GM18909 (cell line): ENCODE results near the gene CAMLG.
"Not testable (repeated sequence)": the region's sequence is repeated elsewhere in the genome, so short reads cannot be mapped to it uniquely, and the experiment has no call there.

ENCODE experiments used
- ATAC-seq: cut with Tn5 transposase; IDR thresholded peaks from one replicate; pipeline ENCODE4 v1.9.1; 2021; ENCODE audit warnings: mild to moderate bottlenecking; ENCODE audit not compliant: unreplicated experiment, poor library complexity

The CAMLG gene

DNA sequence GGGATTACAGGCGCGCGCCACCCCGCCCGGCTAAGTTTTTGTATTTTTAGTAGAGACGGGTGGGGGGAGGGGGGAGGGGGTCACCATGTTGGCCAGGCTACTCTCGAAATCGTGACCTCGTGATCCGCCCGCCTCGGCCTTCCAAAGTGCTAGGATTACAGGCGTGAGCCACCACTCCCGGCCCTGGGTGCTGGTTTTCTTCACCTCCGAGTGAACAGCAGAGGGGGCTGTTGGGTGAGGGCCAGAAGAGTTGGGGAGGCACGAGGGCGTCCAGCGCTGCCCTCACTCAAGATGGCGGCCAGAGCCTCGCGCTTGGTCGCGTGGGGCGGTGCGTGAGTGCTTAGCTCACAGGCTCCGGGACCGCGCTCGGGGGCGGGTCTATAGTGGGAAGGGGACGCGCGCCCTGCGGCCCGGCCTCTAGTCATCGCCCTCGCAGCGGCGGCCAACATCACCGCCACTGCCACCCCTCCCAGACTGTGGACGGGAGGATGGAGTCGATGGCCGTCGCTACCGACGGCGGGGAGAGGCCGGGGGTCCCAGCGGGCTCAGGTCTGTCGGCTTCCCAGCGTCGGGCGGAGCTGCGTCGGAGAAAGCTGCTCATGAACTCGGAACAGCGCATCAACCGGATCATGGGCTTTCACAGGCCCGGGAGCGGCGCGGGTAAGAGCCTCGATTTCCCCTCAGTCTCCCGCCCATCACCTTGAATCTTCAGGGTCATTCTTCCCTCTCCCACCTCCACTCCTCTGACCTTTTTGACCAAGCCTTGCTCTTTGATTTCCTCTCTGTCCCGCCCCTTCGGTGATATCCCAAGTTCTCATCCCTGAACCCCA is at the start of gene CAMLG:
CAMLG (plus strand) TSS at position 416 of the 830 bp plus-strand sequence; CDS start at position 489, 73 bp downstream.
- peak; percentile 96 for ATAC-seq

DNA sequence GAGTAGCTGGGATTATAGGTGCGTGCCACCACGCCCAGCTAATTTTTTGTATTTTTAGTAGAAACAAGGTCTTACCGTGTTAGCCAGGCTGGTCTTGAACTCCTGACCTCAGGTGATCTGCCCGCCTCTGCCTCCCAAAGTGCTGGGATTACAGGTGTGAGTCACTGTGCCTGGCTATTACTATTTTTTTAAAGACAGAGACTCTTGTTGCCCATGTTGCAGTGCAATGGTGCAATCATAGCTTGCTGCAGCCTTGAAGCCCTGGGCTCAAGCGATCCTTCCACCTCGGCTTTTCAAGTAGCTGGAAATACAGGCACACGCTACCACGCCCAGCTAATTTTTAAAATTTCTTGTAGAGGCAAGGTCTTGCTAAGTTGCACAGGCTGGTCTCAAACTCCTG is 48.2 kb upstream of the CAMLG start:
- not testable (repeated sequence) for ATAC-seq

DNA sequence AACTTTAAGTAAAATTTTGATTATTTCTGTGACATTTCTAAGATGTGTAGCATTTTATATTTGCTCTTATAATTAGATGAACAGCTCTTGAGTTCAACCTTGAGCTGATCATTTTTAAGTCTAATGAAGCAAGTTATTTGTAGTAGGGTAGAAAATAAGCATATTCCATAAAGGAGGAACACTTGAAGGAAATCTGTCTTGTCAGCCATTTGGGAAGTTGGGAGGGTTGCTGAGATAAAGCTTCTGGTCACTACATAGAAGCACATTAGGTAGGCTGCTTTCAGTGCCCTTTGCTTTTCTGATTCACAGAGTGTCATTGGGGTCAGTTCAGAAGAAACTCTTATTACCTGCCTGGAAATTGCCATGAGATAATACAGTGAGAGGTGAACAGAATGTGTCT is 45.6 kb upstream of the CAMLG start:
- no peak for ATAC-seq

DNA sequence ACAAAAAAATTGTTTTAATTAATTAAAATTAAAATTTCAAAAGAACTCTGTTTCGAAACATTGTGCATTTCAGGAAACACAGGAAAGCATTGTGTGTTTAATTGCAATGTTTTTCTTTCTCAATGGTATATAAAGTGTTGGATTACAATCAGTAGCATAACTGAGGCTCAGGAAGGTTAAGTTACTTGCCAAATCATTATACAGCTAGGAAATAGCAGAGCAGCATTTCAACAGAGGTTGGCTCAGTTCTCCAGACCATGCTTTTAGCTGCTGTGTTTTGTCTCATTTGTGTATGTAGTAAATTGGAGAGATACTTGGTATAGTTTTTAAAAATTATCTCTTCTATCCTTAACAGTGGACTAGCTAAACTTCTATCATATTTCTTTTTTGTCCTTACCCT is 30.0 kb upstream of the CAMLG start:
- no peak for ATAC-seq

DNA sequence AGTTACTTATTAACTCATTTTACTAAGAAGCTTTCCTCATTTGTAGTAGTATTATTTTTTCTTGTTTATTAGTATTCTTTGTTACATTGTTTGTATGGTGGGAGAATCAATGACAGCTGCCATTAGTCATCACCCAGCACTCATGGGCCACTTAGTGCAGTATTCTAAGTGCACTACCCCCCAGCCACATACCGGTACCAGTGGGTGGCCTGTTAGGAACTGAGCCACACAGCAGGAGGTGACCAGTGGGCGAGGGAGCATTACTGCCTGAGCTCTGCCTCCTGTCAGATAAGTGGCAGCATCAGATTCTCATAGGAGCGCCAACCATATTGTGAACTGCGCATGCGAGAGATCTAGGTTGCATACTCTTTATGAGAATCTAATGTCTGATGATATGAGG is 24.2 kb upstream of the CAMLG start:
- no peak for ATAC-seq

DNA sequence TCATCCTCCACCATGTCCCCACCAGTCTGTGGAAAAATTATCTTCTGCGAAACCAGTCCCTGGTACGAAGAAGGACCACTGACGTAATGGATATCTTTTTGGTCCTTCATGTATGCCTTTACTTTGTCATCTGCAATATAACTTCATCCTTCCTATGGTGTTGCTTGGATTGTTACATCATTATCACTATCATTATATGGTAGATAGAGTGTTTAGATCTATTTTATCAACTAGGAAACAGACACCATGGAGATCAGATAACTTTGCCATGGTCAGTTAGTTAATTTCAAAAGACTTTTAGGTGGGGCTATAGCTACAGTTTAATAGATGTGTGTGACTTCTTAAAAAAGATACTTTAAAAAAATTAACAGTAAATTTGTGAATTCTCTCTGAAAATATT is 23.8 kb upstream of the CAMLG start:
- ATAC-seq, result no peak

DNA sequence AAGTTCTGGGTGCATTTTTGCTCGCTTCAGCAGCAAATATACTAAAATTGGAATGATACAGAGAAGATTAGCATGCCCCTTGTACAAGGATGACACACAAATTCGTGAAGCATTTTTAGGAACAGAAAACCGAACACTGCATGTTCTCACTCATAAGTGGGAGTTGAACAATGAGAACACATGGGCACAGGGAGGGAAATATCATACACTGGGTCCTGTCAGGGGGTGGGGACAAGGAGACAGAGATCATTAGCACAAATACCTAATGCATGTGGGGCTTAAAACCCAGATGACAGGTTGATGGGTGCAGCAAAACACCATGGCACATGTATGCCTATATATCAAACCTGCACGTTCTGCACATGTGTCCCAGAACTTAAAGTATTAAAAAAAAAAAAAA is 22.9 kb upstream of the CAMLG start:
- ATAC-seq, result not testable (repeated sequence)

DNA sequence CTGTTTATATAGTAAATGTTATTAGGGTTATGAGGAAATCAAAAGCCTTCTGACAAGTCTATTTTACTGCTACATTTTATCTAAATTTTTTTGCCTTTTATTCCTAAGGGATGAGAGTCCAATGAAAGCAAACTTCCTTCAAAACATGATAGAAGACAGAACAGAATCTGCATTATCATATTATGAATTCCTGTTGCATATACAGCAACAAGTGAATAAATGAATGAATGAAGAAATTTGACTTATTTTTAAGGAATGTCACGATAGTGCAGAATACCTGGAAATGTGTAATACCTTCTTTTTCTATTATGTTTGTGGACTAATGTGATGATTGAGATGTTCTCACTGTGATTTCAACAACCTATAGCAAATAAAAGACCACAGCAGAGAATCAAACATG is 13.5 kb upstream of the CAMLG start:
- ATAC-seq, result no peak

DNA sequence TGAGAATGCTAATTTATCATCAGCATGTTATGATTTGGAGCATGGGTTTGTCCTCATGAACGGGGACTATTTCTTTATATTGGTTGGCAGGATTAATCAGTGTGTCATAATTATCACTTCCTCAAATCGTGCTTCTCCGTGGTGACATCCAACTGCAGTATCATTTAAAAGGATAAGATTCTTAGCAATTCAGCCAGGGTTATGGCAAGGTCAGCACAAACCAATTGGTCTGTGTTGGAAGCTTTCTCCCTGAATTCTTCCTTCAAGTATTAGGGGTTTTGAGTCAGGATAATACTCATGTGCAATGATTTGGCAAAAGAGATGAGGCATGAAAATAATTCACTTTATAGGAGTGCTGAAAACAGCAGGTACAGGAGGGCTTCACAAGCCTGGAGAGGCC is 5.5 kb upstream of the CAMLG start:
- ATAC-seq, result no peak

DNA sequence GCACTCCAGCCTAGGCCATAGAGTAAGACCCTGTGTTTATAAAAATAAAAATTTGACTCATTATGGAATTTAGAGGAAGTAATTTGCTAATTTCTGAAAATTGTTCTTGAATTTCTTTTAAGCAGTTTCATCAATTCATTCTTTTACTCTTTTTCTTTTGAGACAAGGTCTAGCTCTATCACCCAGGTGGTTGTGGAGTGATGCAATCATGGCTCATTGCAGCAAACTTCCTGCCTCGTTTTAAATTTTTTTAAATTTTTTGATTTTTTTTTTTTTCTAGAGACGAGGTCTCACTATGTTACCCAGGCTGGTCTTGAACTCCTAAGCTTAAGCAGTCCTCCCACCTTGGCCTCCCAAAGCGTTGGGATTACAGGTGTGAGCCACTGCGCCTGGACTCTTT is 3.1 kb upstream of the CAMLG start:
- ATAC-seq, result no peak

DNA sequence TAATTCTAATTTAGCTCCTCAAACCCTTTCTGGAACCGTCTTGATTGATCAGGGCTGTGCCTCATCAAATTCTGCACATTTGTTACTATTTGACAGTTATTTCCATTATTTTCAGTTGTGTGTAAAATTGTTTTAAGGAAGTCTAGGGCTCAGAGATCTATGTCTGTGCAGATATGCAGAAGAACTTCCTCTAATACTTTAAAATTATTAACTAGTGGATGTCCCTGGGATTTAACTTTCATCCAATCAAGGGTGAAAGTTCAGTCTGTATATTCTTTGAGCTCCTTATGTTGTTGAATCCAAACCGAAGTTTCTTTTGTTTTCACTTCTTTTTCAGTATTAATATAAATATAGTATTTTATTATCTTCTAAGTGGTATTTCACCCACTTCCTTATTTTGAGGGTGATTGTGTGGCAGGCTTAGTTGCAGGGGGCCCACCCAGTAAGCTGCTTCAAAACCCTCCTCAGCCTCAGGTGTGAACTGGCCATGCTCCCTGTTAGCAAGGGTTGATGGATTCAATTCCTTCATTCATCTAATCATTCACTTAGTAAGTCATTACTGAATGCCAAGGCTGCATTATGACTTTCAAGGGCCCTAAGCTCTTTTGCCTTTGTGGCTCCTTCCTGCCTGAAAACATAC is 2.1 kb upstream of the CAMLG start:
- ATAC-seq, result no peak

DNA sequence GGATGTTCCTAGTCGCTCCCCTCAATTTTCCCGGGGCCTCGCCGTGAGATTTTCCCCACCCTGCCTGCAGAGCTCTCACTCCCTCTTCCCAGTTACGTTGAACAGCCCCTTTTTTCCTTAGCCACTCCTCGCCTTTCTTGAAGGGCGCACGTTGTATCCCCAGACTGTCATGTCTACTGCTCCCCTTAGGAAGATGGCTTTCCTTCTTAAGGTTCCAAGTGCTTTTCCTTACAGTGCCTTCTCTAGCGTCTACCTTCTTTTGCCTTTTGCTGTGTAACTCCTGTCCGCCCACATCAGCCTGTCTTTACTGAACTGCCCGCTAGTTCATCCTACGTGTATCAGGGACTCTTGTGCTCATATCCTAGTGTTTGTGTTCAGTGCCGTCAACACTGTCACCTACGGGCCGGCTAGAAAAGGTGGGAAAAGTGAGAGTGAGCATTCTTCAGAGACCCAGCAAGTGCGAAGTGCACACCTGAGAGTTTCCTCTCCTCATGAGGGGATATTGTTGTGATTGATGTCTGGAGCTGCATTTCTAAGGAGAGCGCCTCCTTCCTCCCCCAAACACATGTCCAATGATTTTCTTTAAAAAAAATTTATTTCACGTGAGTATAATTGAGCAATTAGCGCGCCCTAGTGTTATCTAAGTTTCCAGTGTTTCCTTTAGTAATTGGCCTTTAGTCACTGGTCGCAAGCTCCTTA is 764 bp downstream of the CAMLG start:
- ATAC-seq, result peak; percentile 26

DNA sequence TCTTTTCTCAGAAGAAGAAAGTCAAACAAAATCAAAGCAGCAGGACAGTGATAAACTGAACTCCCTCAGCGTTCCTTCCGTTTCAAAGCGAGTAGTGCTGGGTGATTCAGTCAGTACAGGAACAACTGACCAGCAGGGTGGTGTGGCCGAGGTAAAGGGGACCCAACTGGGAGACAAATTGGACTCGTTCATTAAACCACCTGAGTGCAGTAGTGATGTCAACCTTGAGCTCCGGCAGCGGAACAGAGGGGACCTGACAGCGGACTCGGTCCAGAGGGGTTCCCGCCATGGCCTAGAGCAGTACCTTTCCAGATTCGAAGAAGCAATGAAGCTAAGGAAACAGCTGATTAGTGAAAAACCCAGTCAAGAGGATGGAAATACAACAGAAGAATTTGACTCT is 2.7 kb downstream of the CAMLG start:
- ATAC-seq, result no peak

DNA sequence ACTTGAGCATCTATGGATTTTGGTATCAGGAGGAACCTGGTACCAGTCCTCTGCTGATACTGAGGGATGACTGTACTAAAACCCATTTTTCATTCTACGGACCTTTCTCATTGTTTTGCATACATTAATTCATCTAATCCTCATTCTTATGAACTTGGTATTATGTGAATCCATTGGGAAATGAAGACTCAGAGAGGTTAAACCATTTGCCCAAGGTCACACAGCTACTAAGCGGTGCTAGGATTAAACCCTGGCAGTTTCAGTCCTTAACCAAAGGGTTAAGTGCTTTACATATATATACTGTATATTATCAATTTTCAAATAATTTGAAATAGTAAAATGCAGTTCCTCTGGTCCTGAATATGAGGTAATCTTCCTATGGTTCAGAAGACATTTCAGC is 3.8 kb downstream of the CAMLG start:
- no peak for ATAC-seq

DNA sequence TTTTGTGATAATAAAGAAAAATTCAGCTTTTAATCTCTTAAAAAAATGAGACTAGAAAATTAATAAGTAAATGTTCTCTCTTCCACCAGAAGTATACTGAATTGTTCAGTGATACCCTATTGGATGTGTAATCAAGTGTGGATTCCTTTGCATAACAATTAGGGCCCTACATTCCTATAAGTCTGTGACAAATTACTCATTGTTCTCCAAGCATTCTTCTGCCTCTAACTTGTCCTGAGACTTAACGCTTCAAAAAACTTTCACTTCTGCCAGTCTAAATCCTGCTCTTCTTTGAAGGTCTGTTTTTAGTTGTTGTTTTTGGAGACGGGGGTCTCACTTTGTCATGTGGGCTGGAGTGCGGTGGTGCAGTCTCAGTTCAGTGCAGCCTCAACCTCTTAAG is 11.1 kb downstream of the CAMLG start:
- no peak for ATAC-seq

DNA sequence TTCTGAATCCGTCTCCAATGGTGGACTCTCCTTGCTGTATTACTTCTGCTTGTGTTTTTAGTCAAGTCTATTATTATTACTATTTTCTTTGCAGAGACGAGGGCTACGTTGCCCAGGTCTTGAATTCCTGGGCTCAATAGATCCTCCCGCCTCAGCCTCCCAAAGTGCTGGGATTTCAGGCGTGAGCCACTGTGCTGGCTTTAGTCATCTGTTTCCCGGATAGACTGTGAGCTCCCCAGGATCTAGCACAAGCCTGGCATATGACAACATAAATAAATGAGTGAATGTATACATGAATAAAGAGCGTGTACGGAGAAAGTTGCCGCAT is 19.8 kb downstream of the CAMLG start:
- ATAC-seq, result peak; percentile 23

DNA sequence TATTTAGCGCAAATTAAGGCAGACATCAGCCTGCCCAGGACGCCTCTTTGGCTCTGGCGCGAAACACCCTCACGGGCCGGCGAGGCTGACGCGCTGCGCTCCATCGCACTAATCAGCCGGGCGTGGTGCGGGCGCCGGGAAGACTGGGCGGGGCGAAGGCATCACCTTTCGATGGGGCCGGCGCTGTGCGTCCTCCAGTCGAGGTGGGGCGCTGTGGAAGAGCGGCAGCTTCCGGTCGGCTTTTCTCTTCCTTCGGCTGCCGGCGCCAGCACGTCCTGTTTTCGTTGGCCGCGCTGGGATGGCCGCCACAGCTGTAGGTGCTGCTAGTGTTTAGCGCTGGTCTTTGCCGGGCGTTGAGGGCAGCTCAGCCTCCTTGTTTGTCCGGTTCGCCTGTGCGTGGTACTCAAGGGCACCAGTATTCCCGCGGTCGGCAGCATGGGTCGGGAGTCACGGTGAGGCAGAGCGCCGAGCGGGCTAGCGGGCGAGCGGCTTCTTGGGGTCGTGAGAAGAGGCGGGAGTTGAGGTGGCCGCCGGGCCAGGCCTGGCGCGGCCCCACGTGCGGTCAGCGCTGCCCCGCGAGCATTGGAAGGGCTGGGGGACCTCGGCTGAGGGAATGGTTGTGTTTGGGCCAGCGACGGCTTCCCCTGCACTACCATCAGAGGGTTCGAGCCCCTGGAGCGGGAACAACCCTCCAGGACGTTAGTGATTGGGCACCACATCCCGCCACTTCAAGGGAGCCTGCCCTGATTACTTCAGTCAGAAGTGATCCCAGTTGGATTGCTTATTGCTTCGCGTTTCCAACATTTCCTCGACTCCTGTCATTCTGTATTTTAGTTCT is 20.4 kb downstream of the CAMLG start, which contains the start of gene DDX46:
DDX46 (plus strand) TSS at position 276 of the 838 bp plus-strand sequence; CDS start at position 436, 160 bp downstream.
- peak; percentile 97 for ATAC-seq

DNA sequence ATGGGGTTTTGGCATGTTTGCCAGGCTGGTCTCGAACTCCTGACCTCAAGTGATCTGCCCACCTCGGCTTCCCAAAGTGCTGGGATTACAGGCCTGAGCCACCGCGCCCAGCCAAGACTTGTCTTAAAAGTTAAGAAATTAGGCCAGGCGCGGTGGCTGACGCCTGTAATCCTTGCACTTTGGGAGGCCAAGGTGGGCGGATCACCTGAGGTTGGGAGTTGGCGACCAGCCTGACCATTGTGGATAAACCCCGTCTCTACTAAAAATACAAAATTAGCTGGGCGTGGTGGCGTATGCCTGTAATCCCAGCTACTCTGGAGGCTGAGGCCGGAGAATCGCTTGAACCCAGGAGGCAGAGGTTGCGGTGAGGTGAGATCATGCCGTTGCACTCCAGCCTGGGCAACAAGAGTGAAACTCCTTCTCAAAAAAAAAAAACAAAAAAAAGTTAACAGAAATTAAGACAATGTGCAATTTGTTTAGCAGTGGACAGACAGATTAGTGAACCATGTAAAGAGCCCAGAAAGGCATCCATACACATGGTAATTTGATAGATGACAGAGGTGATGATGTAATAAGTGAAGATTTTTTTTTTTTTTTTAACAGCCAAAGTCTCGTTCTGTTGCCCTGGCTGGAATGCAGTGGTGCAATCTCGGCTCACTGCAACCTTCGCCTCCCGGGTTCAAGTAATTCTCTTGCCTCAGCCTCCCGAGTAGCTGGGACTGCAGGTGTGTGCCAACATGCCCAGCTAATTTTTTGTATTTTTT is 29.4 kb downstream of the CAMLG start:
- ATAC-seq, result not testable (repeated sequence)

DNA sequence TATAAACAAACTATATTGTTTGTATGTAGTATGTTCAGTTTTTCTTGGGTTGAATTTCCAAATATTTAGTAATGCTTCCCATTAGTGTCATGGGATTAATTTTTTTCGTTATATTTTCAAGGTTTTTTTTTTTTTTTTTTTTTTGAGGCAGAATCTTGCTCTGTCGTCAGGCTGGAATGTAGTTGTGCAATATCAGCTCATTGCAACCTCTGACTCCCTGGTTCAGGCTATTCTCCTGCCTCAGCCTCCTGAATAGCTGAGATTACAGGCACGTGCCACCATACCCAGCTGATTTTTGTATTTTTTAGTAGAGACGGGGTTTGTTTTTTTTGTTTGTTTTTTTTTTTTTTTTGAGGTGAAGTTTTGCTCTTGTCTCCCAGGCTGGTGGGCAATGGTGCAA is 30.9 kb downstream of the CAMLG start:
- ATAC-seq, result no peak
